PC-9 (cell line): ENCODE data around the gene MYOF. TPM values are rescaled to one million over a fixed set of nuclear protein-coding genes. Genes with fewer than 3 reads are reported as not detected.

ENCODE experiments used
- BruUV-seq: library from RNA; stranded (reverse); fragments of 400-500 nt; replicated peaks from 2 replicates; lab custom pipeline; 2021; lab: Mats Ljungman, UMichigan
- CTCF ChIA-PET: fragments of 300-600 bp; sonication (Branson Sonifier 250); formaldehyde crosslinking; loops from one replicate; lab custom pipeline; 2022; ENCODE audit warnings: antibody characterized with exemption; lab: Charles Lee
- POLR2A ChIA-PET: fragments of 300-600 bp; sonication (Branson Sonifier 250); formaldehyde crosslinking; loops from one replicate; lab custom pipeline; 2022; ENCODE audit warnings: antibody characterized with exemption; ENCODE audit not compliant: unreplicated experiment; lab: Charles Lee
- DNase-seq, 2 experiments: peaks; one replicate each; pipeline versions ENCODE4 v3.0.0 to v3.0.0-alpha.2; 2015 to 2022; ENCODE audit warnings: mixed read lengths in 1 of 2
- H2AFZ ChIP-seq: fragments of 200-600 bp; sonication (generic); 2 replicates; pipeline ENCODE4 v1.8.1; 2017; ENCODE audit warnings: antibody characterized with exemption
- H3F3A ChIP-seq: fragments of 200-600 bp; sonication (generic); 2 replicates; pipeline ENCODE4 v1.8.1; 2017; ENCODE audit warnings: antibody characterized with exemption, mild to moderate bottlenecking, low read depth; ENCODE audit not compliant: insufficient read depth
- H3K27ac ChIP-seq: fragments of 200-600 bp; sonication (generic); 2 replicates; pipeline ENCODE4 v1.6.1; 2016; ENCODE audit warnings: mixed run types
- H3K27me3 ChIP-seq: fragments of 200-600 bp; sonication (generic); 2 replicates; pipeline ENCODE4 v1.6.1; 2016; ENCODE audit warnings: low read depth, mixed run types; ENCODE audit not compliant: insufficient read depth
- H3K36me3 ChIP-seq: fragments of 200-600 bp; sonication (generic); 2 replicates; pipeline ENCODE4 v1.6.1; 2016; ENCODE audit warnings: low read depth, mixed run types
- H3K4me1 ChIP-seq: fragments of 200-600 bp; sonication (generic); replicated peaks from 2 replicates; pipeline ENCODE4 v1.6.1; 2016; ENCODE audit warnings: mixed run types; ENCODE audit not compliant: insufficient read depth
- H3K4me2 ChIP-seq: fragments of 200-600 bp; sonication (generic); 2 replicates; pipeline ENCODE4 v1.6.1; 2017; ENCODE audit warnings: mixed run types
- H3K4me3 ChIP-seq: fragments of 200-600 bp; sonication (generic); 2 replicates; pipeline ENCODE4 v1.6.1; 2016; ENCODE audit warnings: mixed run types
- H3K79me2 ChIP-seq: fragments of 200-600 bp; sonication (generic); 2 replicates; pipeline ENCODE4 v1.6.1; 2017; ENCODE audit warnings: low read depth, mixed run types
- H3K9me2 ChIP-seq: fragments of 200-600 bp; sonication (generic); 2 replicates; pipeline ENCODE4 v1.8.1; 2017; ENCODE audit warnings: mild to moderate bottlenecking; ENCODE audit not compliant: insufficient read depth
- H3K9me3 ChIP-seq: fragments of 200-600 bp; sonication (generic); 2 replicates; pipeline ENCODE4 v1.8.1; 2016; ENCODE audit warnings: low read depth; ENCODE audit not compliant: insufficient read depth
- H4K20me1 ChIP-seq: fragments of 200-600 bp; sonication (generic); 2 replicates; pipeline ENCODE4 v1.8.1; 2017; ENCODE audit not compliant: insufficient read depth
- EZH2 ChIP-seq: fragments of 200-600 bp; sonication (generic); IDR thresholded peaks from 2 replicates; pipeline ENCODE4 v1.8.0; 2017; ENCODE audit warnings: antibody characterized with exemption, low read depth
- intact Hi-C: fragments of 100-400 bp; cut with micrococcal nuclease; formaldehyde crosslinking; loops from one replicate; pipeline ENCODE4 v1.10.0; 2022; ENCODE audit not compliant: unreplicated experiment
- total RNA-seq: library from RNA; stranded (reverse); gene quantifications from 2 replicates; pipeline ENCODE4 v1.2.3, GENCODE V29; 2021
- TF ChIP-seq, protein P1 (sequence below): fragments of 200-600 bp; sonication (generic); conservative IDR thresholded peaks from 2 replicates; pipeline ENCODE4 v1.6.1; 2017; ENCODE audit warnings: mixed run types, antibody characterized with exemption, mild to moderate bottlenecking, moderate library complexity

Gene MYOF
- total RNA-seq, 1 experiment from 2014 or later = 274 TPM

DNA sequence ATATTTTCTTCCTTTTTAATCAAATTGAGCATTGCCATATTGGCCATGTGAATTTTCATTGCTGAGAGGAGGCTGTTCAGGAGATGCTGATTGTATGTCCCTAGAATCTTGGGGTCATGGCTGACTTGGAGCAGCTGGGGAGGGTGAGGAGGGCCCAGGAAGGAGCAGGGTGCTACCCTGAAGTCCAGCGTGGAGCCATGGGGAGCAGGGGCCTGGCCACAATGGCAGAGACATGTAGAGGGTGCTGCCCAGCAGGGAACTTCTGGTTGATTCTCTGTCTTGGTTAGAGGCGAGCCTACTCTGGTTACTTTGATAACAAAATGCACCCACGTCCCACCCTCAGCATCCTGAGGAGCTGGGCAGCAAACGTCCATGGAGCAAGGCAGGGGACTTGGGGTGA, 186.0 kb downstream of the MYOF start:
- Histone ChIP-seq H3K4me3 (no peak overlapping the region), H3K27ac (no peak overlapping the region), H3K79me2 (no peaks in the 10 kb centered on the region), H3F3A (no peaks in the 10 kb centered on the region), H3K9me3 (no peaks in the 10 kb centered on the region), H3K36me3 (no peaks in the 10 kb centered on the region), H3K4me1 (no peaks in the 10 kb centered on the region), H2AFZ (no peak overlapping the region), H3K27me3 (no peaks in the 10 kb centered on the region), H4K20me1 (no peaks in the 10 kb centered on the region), H3K9me2 (no peaks in the 10 kb centered on the region), H3K4me2 (no peak overlapping the region)
- DNase-seq = no peak
- no TSS peak for BruUV-seq
- intact Hi-C loops = no loop called here
- ChIA-PET POLR2A (interaction anchor here (0.7 kb wide), 1 partner anchor 964 kb away, joined by 8 read pairs; no protein-coding TSS in a partner anchor), CTCF (no interaction called here)
- TF ChIP-seq, protein P1, sequence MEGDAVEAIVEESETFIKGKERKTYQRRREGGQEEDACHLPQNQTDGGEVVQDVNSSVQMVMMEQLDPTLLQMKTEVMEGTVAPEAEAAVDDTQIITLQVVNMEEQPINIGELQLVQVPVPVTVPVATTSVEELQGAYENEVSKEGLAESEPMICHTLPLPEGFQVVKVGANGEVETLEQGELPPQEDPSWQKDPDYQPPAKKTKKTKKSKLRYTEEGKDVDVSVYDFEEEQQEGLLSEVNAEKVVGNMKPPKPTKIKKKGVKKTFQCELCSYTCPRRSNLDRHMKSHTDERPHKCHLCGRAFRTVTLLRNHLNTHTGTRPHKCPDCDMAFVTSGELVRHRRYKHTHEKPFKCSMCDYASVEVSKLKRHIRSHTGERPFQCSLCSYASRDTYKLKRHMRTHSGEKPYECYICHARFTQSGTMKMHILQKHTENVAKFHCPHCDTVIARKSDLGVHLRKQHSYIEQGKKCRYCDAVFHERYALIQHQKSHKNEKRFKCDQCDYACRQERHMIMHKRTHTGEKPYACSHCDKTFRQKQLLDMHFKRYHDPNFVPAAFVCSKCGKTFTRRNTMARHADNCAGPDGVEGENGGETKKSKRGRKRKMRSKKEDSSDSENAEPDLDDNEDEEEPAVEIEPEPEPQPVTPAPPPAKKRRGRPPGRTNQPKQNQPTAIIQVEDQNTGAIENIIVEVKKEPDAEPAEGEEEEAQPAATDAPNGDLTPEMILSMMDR = no peak
- TF ChIP-seq EZH2 = no peak

DNA sequence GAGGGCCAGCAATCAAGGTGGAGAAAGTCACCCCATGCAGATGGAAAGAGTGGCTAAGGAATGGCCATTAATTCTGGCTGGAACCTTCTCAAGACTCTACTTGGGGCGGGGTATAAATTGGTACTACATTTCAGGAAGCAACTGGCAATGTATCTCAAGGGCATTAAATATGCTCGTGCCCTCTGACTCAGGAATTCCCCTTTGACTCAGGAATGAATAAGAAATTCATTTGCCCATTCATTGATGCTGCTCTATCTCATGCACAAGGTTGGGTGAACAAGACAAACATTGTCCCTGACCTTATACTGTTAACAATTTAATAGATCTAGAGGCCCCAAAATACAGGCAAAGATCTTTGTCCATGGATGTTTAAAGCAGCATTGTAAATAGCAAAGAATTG, 188.1 kb downstream of the MYOF start:
- H2AFZ ChIP-seq = no peak overlapping the region
- intact Hi-C loops = no loop called here
- TF ChIP-seq, protein P1 = no peak
- no peak for TF ChIP-seq EZH2

DNA sequence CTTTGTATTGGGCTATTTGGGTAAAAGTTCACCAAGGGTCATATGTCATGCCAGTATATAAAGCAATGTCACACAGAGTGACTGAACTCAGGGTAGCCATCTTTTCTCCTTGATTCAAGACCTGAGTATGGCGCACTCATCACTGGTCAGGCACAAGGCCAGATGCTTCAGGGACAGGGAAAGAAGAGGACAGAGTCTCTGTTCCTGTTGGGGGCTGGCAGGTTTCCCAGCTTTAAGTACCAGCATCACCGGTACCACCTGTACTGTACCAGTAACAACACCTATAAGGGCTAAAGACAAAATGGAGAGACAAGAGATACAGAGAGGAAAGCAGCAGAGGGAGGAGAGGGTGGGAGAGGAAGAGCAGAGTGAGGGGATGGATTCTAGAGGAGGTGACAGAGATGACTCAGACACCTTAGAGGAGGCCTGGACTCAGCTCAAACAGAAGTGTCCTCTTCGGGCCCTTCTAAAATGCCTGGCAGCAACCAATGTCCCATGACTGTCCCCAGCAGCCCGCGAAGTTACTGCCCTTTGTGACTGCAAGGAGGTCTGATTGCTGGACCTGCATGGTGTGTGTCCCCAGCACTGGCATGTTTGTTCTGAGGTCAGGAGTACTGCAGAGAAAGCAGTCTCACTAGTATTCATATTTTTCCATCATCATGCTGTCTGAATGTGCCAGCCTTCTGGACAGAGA, 191.3 kb downstream of the MYOF start:
- Histone ChIP-seq H3K4me3 (no peak overlapping the region), H3F3A (0 out of 2 replicates have a peak, but pooled peaks cover 4% of the 10 kb centered on the region), H3K4me2 (no peak overlapping the region), H3K79me2 (no peaks in the 10 kb centered on the region), H3K9me2 (no peaks in the 10 kb centered on the region), H2AFZ (no peak overlapping the region), H3K27ac (no peak overlapping the region), H3K4me1 (peaks cover 5% of the 10 kb centered on the region), H3K27me3 (no peaks in the 10 kb centered on the region), H3K9me3 (no peaks in the 10 kb centered on the region), H4K20me1 (no peaks in the 10 kb centered on the region), H3K36me3 (no peaks in the 10 kb centered on the region)
- intact Hi-C loops = no loop called here
- CTCF ChIA-PET = interaction anchor here (0.9 kb wide), 1 partner anchor 175 kb away, joined by 3 read pairs; no protein-coding TSS in a partner anchor
- no peak for DNase-seq
- no TSS peak for BruUV-seq
- TF ChIP-seq, protein P1 = no peak
- no peak for TF ChIP-seq EZH2
- POLR2A ChIA-PET = no interaction called here

More for the DNA sequence above, 188.1 kb downstream of the MYOF start:
- H3K4me1 ChIP-seq = no peaks in the 10 kb centered on the region
- no peaks in the 10 kb centered on the region for H4K20me1 ChIP-seq
- no peaks in the 10 kb centered on the region for H3K9me2 ChIP-seq
- no peak overlapping the region for H3K27ac ChIP-seq
- no TSS peak for BruUV-seq
- H3K36me3 ChIP-seq = no peaks in the 10 kb centered on the region
- POLR2A ChIA-PET = no interaction called here
- no peak overlapping the region for H3K4me2 ChIP-seq
- CTCF ChIA-PET = no interaction called here
- no peak for DNase-seq
- H3F3A ChIP-seq = no peaks in the 10 kb centered on the region
- no peak overlapping the region for H3K4me3 ChIP-seq
- H3K79me2 ChIP-seq = no peaks in the 10 kb centered on the region
- no peaks in the 10 kb centered on the region for H3K9me3 ChIP-seq
- no peaks in the 10 kb centered on the region for H3K27me3 ChIP-seq
